ENCODE data around the gene KLHL11. TPM values are rescaled to one million over a fixed set of nuclear protein-coding genes. Genes with fewer than 3 reads are reported as not detected.

KLHL11 gene
- 14.3 and 19.0 TPM in 2 replicates for total RNA-seq (2014; rRNA removed; shearing (Covaris generic); ENCODE audit: low replicate concordance)

DNA sequence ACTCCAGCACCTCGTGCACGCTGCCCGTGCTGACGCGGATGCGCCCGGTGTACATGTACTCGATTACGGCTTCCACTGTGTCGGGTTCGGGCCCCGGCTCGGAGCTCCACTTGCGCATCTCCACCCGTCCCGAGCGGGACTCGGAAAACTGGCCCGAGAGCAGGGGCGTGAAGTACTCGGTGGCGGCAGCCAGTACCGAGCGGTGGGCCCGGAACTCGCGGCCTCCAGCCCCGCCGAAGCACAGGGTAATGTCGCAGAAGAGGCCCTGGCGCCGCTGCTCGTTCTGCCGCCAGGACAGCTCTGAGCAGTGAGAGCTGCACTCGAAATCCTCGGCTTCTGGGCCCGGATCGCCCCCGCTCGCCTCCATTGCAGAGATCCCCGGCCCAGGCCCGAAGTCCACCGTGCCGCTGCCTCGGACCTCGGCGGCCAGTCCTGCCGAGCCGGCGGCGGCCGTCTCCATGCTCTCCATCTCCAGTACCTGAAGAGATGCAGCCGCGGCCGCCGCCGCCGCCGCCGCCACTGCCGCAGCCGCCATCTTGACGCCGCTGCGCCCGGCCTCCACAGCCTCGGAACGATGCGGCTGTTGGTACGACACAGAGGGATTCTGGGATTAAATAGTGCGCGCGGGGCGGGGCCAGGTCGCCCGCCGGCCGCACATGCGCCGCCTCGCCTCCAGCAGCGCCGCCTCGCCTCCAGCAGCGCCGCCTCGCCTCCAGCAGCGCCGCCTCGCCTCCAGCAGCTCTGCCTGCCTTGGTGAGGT, at the start of gene KLHL11:
Gene KLHL11 (minus strand): TSS at position 588 of the 760 bp plus-strand sequence. CDS start 53 bp downstream, at position 535.
- H2AFZ ChIP-seq (ENCODE audit: low read length): peak within 1 kb of the TSS; percentile 51; the same call in 1 of the 2 replicates
- H3K4me1 ChIP-seq (ENCODE audit: low read length): peaks cover 31% of the 10 kb centered on the region
- H3K9me3 ChIP-seq (ENCODE audit: low read length): no peaks in the 10 kb centered on the region
- H3K27me3 ChIP-seq (ENCODE audit: low read length): no peaks in the 10 kb centered on the region
- peak within 1 kb of the TSS; percentile 90 for H3K4me3 ChIP-seq (ENCODE audit: low read length)
- H4K20me1 ChIP-seq (ENCODE audit: insufficient read depth, low read depth, low read length): peaks cover 13% of the 10 kb centered on the region; the same call in 1 of the 2 replicates
- H3K9ac ChIP-seq (ENCODE audit: low read length): peak within 1 kb of the TSS; percentile 93
- peaks cover 15% of the 10 kb centered on the region for H3K36me3 ChIP-seq (ENCODE audit: insufficient read depth, low read length)
- peak within 1 kb of the TSS; percentile 87 for H3K4me2 ChIP-seq (ENCODE audit: low read depth, low read length, poor library complexity, severe bottlenecking)
- H3K9me2 ChIP-seq (replicated peaks; ENCODE audit: insufficient read depth, low read length): no peaks in the 10 kb centered on the region
- H3K27ac ChIP-seq (ENCODE audit: low read length): peak within 1 kb of the TSS; percentile 56
- peak; percentile 96 for DNase-seq
- H3K79me2 ChIP-seq (ENCODE audit: low read length): peaks cover 49% of the 10 kb centered on the region

DNA sequence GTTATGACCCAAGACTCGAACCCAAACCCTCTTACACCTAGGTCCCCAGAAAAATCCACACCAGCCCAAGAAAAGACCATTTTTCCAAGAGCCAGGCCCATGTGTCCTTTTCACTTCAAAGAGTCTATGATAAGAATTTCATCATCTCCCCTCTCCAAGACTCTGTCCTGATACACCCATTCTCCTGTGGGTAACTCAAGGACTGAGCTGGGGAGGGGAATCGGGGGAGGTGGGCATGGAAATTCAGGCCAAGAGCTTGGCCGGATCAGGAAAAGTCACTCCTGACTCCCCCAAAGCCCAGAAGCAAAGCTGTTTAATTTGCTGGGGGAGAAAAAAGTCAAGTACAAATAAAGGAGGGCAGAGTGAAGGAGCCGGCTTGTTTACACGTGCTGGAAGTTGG, 49.8 kb upstream of the KLHL11 start:
- Histone ChIP-seq H2AFZ (ENCODE audit: low read length) (no peak overlapping the region), H3K4me2 (ENCODE audit: low read depth, low read length, poor library complexity, severe bottlenecking) (no peak overlapping the region), H3K36me3 (ENCODE audit: insufficient read depth, low read length) (peaks cover 33% of the 10 kb centered on the region), H3K9me2 (replicated peaks; ENCODE audit: insufficient read depth, low read length) (no peaks in the 10 kb centered on the region), H3K9me3 (ENCODE audit: low read length) (no peaks in the 10 kb centered on the region), H4K20me1 (ENCODE audit: insufficient read depth, low read depth, low read length) (peaks cover 69% of the 10 kb centered on the region), H3K4me1 (ENCODE audit: low read length) (peaks cover 34% of the 10 kb centered on the region), H3K4me3 (ENCODE audit: low read length) (no peak overlapping the region), H3K27me3 (ENCODE audit: low read length) (no peaks in the 10 kb centered on the region), H3K9ac (ENCODE audit: low read length) (no peak overlapping the region), H3K79me2 (ENCODE audit: low read length) (peaks cover 76% of the 10 kb centered on the region), H3K27ac (ENCODE audit: low read length) (no peak overlapping the region)
- DNase-seq: no peak

- Histone ChIP-seq H3K4me2 (ENCODE audit: low read depth, low read length, poor library complexity, severe bottlenecking) (no peak overlapping the region), H3K4me3 (ENCODE audit: low read length) (no peak overlapping the region), H3K27me3 (ENCODE audit: low read length) (no peaks in the 10 kb centered on the region), H3K36me3 (ENCODE audit: insufficient read depth, low read length) (peaks cover 38% of the 10 kb centered on the region), H3K4me1 (ENCODE audit: low read length) (peaks cover 28% of the 10 kb centered on the region), H2AFZ (ENCODE audit: low read length) (no peak overlapping the region), H4K20me1 (ENCODE audit: insufficient read depth, low read depth, low read length) (peaks cover 70% of the 10 kb centered on the region), H3K9me2 (replicated peaks; ENCODE audit: insufficient read depth, low read length) (no peaks in the 10 kb centered on the region), H3K79me2 (ENCODE audit: low read length) (peaks cover 80% of the 10 kb centered on the region), H3K9me3 (ENCODE audit: low read length) (no peaks in the 10 kb centered on the region), H3K9ac (ENCODE audit: low read length) (no peak overlapping the region), H3K27ac (ENCODE audit: low read length) (no peak overlapping the region)
- DNase-seq: no peak
These were observed 49.1 kb upstream of the KLHL11 start for GRCh38 chr17:41914358-41914766.

GRCh38 chr17:41913798-41914197, 48.6 kb upstream of the KLHL11 start:
- peaks cover 26% of the 10 kb centered on the region for H3K4me1 ChIP-seq (ENCODE audit: low read length)
- H3K79me2 ChIP-seq (ENCODE audit: low read length): peaks cover 80% of the 10 kb centered on the region
- no peaks in the 10 kb centered on the region for H3K9me3 ChIP-seq (ENCODE audit: low read length)
- no peak overlapping the region for H3K9ac ChIP-seq (ENCODE audit: low read length)
- peaks cover 70% of the 10 kb centered on the region for H4K20me1 ChIP-seq (ENCODE audit: insufficient read depth, low read depth, low read length)
- H3K36me3 ChIP-seq (ENCODE audit: insufficient read depth, low read length): peaks cover 40% of the 10 kb centered on the region
- no peaks in the 10 kb centered on the region for H3K27me3 ChIP-seq (ENCODE audit: low read length)
- DNase-seq: no peak
- H2AFZ ChIP-seq (ENCODE audit: low read length): no peak overlapping the region
- H3K4me3 ChIP-seq (ENCODE audit: low read length): no peak overlapping the region
- no peak overlapping the region for H3K27ac ChIP-seq (ENCODE audit: low read length)
- H3K9me2 ChIP-seq (replicated peaks; ENCODE audit: insufficient read depth, low read length): no peaks in the 10 kb centered on the region
- H3K4me2 ChIP-seq (ENCODE audit: low read depth, low read length, poor library complexity, severe bottlenecking): no peak overlapping the region

GRCh38 chr17:41912925-41913324, 47.7 kb upstream of the KLHL11 start:
- H3K9me3 ChIP-seq (ENCODE audit: low read length): no peaks in the 10 kb centered on the region
- H3K4me3 ChIP-seq (ENCODE audit: low read length): no peak overlapping the region
- DNase-seq: no peak
- no peak overlapping the region for H2AFZ ChIP-seq (ENCODE audit: low read length)
- H3K9ac ChIP-seq (ENCODE audit: low read length): no peak overlapping the region
- no peaks in the 10 kb centered on the region for H3K27me3 ChIP-seq (ENCODE audit: low read length)
- peaks cover 70% of the 10 kb centered on the region for H4K20me1 ChIP-seq (ENCODE audit: insufficient read depth, low read depth, low read length)
- H3K4me1 ChIP-seq (ENCODE audit: low read length): peaks cover 26% of the 10 kb centered on the region
- no peak overlapping the region for H3K27ac ChIP-seq (ENCODE audit: low read length)
- no peak overlapping the region for H3K4me2 ChIP-seq (ENCODE audit: low read depth, low read length, poor library complexity, severe bottlenecking)
- H3K36me3 ChIP-seq (ENCODE audit: insufficient read depth, low read length): peaks cover 42% of the 10 kb centered on the region
- H3K9me2 ChIP-seq (replicated peaks; ENCODE audit: insufficient read depth, low read length): no peaks in the 10 kb centered on the region
- peaks cover 71% of the 10 kb centered on the region for H3K79me2 ChIP-seq (ENCODE audit: low read length)

DNA sequence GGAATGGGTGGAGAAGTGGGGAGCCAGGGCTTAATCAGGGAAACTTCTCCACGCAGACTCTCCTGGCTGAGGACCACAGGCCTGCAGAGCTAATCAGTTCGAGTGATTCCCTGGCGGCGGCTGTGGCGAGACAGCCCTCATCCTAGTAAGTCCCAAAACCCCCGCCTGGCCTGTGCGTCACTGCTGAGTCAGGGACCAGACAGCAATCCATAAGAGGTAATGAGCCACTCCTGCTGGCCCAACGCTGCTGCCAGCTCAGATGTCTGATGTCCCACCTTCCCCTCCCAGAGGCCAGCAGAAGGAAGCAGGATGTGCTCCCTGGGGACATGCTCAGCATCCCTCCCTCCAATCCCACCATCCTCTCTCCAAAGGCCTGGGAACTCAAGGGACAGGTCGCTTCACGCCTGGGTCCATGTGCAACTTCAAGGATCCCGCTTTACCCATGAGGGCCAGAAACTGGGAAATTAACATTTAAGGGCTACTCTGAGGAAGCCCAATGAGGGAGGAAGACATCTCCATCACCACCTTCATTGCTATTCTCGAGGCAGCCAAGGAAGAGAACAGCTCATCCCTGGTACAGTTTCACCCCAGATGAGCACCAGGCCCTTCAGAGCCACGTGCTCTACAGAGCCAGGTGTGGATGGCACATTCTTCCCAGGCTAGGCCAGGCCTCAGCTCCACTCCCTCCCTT, 45.6 kb upstream of the KLHL11 start:
- H3K9ac ChIP-seq (ENCODE audit: low read length): no peak overlapping the region
- no peaks in the 10 kb centered on the region for H3K9me3 ChIP-seq (ENCODE audit: low read length)
- peaks cover 8% of the 10 kb centered on the region; the same call in 1 of the 2 replicates for H3K4me1 ChIP-seq (ENCODE audit: low read length)
- H4K20me1 ChIP-seq (ENCODE audit: insufficient read depth, low read depth, low read length): peaks cover 58% of the 10 kb centered on the region
- no peak overlapping the region for H2AFZ ChIP-seq (ENCODE audit: low read length)
- H3K4me3 ChIP-seq (ENCODE audit: low read length): no peak overlapping the region
- no peaks in the 10 kb centered on the region for H3K9me2 ChIP-seq (replicated peaks; ENCODE audit: insufficient read depth, low read length)
- H3K36me3 ChIP-seq (ENCODE audit: insufficient read depth, low read length): peaks cover 59% of the 10 kb centered on the region
- no peak for DNase-seq
- no peaks in the 10 kb centered on the region for H3K27me3 ChIP-seq (ENCODE audit: low read length)
- peaks cover 51% of the 10 kb centered on the region for H3K79me2 ChIP-seq (ENCODE audit: low read length)
- no peak overlapping the region for H3K4me2 ChIP-seq (ENCODE audit: low read depth, low read length, poor library complexity, severe bottlenecking)
- no peak overlapping the region for H3K27ac ChIP-seq (ENCODE audit: low read length)

GRCh38 chr17:41909088-41909487, 43.9 kb upstream of the KLHL11 start:
- H3K9me3 ChIP-seq (ENCODE audit: low read length): no peaks in the 10 kb centered on the region
- H3K27me3 ChIP-seq (ENCODE audit: low read length): no peaks in the 10 kb centered on the region
- H3K4me3 ChIP-seq (ENCODE audit: low read length): no peak overlapping the region
- H4K20me1 ChIP-seq (ENCODE audit: insufficient read depth, low read depth, low read length): peaks cover 47% of the 10 kb centered on the region
- H3K79me2 ChIP-seq (ENCODE audit: low read length): peaks cover 33% of the 10 kb centered on the region
- H3K4me1 ChIP-seq (ENCODE audit: low read length): no peaks in the 10 kb centered on the region
- H3K27ac ChIP-seq (ENCODE audit: low read length): no peak overlapping the region
- no peaks in the 10 kb centered on the region for H3K9me2 ChIP-seq (replicated peaks; ENCODE audit: insufficient read depth, low read length)
- no peak overlapping the region for H2AFZ ChIP-seq (ENCODE audit: low read length)
- H3K4me2 ChIP-seq (ENCODE audit: low read depth, low read length, poor library complexity, severe bottlenecking): no peak overlapping the region
- peaks cover 73% of the 10 kb centered on the region for H3K36me3 ChIP-seq (ENCODE audit: insufficient read depth, low read length)
- H3K9ac ChIP-seq (ENCODE audit: low read length): no peak overlapping the region
- no peak for DNase-seq
